Neural progenitor cell (in vitro differentiated cells): ENCODE data around the gene PCDHGB1.
"Not testable (repeated sequence)": the region's sequence is repeated elsewhere in the genome, so short reads cannot be mapped to it uniquely, and the experiment has no call there.

Experiments used
- EZH2 ChIP-seq: fragments of 200-600 bp; sonication (generic); IDR thresholded peaks from 2 replicates; pipeline ENCODE4 v1.6.1; 2017; ENCODE audit warnings: antibody characterized with exemption, mild to moderate bottlenecking, moderate library complexity
- EZH2phosphoT487 ChIP-seq: fragments of 200-600 bp; sonication (generic); IDR thresholded peaks from 2 replicates; pipeline ENCODE4 v1.6.1; 2017; ENCODE audit warnings: antibody characterized with exemption
- TF ChIP-seq, protein P1 (sequence below): fragments of 200-600 bp; sonication (generic); IDR thresholded peaks from 2 replicates; pipeline ENCODE4 v1.5.1; 2017; ENCODE audit warnings: antibody characterized with exemption, mild to moderate bottlenecking

DNA sequence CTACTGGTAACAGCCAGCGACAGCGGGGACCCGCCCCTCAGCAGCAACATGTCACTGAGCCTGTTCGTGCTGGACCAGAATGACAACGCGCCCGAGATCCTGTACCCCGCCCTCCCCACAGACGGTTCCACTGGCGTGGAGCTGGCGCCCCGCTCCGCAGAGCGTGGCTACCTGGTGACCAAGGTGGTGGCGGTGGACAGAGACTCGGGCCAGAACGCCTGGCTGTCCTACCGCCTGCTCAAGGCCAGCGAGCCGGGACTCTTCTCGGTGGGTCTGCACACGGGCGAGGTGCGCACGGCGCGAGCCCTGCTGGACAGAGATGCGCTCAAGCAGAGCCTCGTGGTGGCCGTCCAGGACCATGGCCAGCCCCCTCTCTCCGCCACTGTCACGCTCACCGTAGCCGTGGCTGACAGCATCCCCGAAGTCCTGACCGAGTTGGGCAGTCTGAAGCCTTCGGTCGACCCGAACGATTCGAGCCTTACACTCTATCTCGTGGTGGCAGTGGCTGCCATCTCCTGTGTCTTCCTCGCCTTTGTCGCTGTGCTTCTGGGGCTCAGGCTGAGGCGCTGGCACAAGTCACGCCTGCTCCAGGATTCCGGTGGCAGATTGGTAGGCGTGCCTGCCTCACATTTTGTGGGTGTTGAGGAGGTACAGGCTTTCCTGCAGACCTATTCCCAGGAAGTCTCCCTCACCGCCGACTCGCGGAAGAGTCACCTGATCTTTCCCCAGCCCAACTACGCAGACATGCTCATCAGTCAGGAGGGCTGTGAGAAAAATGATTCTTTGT is 44.7 kb downstream of the PCDHGB1 start:
- TF ChIP-seq, protein P1, sequence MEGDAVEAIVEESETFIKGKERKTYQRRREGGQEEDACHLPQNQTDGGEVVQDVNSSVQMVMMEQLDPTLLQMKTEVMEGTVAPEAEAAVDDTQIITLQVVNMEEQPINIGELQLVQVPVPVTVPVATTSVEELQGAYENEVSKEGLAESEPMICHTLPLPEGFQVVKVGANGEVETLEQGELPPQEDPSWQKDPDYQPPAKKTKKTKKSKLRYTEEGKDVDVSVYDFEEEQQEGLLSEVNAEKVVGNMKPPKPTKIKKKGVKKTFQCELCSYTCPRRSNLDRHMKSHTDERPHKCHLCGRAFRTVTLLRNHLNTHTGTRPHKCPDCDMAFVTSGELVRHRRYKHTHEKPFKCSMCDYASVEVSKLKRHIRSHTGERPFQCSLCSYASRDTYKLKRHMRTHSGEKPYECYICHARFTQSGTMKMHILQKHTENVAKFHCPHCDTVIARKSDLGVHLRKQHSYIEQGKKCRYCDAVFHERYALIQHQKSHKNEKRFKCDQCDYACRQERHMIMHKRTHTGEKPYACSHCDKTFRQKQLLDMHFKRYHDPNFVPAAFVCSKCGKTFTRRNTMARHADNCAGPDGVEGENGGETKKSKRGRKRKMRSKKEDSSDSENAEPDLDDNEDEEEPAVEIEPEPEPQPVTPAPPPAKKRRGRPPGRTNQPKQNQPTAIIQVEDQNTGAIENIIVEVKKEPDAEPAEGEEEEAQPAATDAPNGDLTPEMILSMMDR: not testable (repeated sequence)
- TF ChIP-seq EZH2, EZH2phosphoT487: not testable (repeated sequence)
